ENCODE measurements around the gene SMYD3.
"Not testable (repeated sequence)": the region's sequence is repeated elsewhere in the genome, so short reads cannot be mapped to it uniquely, and the experiment has no call there.

Gene SMYD3

DNA sequence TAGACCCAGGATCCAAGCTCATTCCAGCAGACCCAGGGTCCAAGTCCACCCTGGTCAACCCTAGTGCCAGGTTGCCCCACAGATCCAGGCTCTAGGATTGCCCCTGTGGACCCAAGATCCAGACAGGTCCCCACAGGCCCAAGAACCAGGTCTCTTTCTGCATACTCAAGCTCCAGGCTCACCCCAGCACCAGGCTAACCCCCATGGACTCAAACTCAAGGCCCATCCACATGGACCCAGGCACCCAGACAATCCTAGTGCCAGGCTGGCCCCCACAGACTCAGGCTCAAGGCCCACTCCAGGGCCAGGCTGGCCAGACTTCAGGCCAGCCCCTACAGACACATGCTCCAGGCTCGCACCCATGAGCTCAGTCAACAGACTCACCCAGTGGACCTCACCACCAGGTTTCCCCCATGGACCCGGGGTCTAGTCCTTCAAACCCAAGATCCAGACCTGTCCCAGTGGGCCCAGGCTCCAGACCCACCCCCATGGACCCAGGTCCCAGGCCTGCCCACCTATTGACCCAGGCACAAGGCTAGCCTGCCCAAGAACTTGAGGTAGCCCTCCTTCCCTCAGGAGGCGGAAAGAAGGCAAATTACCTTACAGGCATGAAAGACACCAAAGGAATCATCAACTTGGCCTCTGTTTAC lies 124.4 kb downstream of the SMYD3 start:
- no peak for DNase-seq
- intact Hi-C loops (cut with DNase I) = no loop called here

DNA sequence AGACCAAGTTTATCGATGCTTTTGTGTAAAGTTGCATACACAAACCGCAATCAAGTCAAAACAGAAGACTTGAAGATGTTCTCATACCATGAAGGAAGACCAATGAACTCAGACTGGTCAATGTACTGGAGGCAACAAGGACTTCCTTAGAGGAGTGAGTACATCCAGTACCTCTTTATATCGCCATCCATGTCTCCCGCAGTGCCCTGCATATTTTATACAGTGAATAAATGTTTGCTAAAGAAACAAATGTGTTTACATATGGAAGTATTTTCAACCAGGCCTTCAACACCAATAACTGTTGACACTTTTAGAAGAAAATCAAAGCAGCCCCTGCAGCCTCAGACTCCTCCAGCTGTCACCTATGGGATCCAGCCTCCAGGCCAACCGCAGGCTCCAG lies 125.6 kb downstream of the SMYD3 start:
- intact Hi-C loops (cut with DNase I) = no loop called here
- no peak for DNase-seq

DNA sequence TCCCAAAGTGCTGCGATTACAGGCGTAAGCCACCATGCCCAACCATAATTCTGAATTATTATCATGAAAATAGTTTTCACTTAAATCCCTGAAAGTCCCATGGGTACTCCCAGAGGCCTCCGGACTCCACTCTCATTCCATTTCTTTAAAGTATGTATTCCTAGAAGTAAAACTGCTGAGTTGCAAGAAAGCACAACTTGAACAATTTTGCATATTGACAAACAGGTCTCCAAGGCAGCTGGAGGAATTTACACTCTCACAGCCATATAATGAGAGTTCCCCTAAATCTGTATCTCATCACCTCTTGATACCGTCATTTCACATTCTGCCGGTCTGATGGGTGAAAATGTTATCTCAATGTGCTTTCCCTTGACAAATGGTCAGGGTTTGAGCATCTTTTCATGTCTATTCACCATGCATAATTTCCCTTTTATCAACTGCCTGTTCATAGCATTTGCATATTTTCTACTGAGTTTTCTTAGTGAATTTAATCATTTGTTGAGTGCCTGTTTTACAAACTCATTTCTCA lies 129.4 kb downstream of the SMYD3 start:
- no peak for DNase-seq
- intact Hi-C loops (cut with DNase I) = no loop called here

DNA sequence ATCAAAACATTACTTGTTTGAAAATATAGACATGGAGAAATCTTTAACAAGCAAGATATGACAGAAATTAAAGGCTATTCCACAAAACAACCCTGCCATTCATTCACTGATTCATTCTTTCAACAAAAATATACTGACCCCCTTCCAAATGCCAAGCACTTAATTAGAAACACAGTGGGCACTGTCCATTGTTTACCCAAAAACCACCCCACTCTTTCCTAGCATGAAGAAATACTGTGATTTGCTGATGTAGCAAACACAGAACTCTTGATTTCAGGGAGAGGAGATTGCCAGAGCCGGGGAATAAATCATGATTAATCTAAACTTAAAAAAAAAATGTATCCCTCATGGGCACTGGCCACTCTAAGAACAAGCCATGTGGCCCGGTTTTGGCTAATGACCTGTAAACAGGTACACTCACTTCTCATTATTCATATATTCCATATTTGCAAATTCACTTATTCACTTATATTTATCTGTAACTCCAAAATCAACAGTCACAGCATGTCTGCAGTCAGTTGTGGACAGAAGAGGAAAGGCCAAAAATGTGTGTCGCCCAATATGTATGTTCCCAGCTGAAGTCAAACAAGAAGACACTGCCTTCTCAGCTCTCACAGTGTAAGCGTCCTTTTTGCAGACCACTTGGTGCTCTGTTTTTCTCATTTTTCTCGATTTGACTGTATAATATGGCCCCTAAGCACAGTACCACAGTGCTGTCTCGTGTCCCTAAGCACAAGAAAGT lies 133.1 kb downstream of the SMYD3 start:
- DNase-seq = no peak
- intact Hi-C loops (cut with DNase I) = no loop called here

GRCh38 chr1:246372559-246372958 lies 134.5 kb downstream of the SMYD3 start:
- intact Hi-C loops (cut with DNase I) = no loop called here
- DNase-seq = no peak

DNA sequence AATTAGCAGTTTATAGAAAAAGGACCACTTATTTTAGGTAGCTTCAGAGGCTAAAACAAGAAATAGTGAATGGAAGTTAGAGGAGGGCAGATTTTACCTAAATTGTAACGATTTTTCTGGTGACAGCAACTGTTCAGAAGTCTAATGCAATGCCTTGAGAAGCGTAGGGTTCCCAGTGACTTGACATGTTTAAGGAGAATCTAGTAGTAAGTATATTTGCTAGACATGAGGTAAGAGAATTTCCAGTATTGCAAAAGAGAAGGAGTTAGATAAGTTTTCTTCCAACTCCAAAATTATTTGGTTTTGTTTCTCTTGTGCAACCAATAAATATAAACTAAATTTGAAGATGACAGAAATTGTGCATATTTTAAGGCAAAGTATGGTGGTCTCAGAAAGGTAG lies 140.0 kb downstream of the SMYD3 start:
- no peak for DNase-seq
- intact Hi-C loops (cut with DNase I) = no loop called here

DNA sequence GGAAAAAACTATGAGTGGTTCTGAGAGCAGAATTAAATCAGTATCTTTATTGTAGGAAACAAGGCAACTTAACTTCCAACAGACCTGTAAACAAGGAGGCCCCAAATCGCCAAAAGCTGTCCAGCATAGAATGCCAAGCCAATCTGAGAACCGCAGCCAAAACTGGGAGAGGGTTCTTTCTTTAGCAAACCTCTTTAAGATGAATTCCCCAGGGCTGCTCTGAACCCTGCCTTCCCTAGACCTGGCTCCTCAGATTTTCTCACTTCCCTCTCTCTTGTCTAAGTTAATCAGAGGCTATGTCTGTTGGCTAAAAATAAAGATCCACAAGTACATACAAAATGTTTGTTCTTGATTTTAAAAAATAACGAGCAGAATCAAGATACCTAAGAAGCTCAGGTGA lies 141.4 kb downstream of the SMYD3 start:
- intact Hi-C loops (cut with DNase I) = no loop called here
- DNase-seq = no peak

GRCh38 chr1:246364415-246364941 lies 142.6 kb downstream of the SMYD3 start:
- DNase-seq = no peak
- intact Hi-C loops (cut with DNase I) = no loop called here

- DNase-seq; intact Hi-C loops (cut with DNase I): not testable (repeated sequence)
Observed at GRCh38 chr1:246357014-246357598, 150.0 kb downstream of the SMYD3 start.

DNA sequence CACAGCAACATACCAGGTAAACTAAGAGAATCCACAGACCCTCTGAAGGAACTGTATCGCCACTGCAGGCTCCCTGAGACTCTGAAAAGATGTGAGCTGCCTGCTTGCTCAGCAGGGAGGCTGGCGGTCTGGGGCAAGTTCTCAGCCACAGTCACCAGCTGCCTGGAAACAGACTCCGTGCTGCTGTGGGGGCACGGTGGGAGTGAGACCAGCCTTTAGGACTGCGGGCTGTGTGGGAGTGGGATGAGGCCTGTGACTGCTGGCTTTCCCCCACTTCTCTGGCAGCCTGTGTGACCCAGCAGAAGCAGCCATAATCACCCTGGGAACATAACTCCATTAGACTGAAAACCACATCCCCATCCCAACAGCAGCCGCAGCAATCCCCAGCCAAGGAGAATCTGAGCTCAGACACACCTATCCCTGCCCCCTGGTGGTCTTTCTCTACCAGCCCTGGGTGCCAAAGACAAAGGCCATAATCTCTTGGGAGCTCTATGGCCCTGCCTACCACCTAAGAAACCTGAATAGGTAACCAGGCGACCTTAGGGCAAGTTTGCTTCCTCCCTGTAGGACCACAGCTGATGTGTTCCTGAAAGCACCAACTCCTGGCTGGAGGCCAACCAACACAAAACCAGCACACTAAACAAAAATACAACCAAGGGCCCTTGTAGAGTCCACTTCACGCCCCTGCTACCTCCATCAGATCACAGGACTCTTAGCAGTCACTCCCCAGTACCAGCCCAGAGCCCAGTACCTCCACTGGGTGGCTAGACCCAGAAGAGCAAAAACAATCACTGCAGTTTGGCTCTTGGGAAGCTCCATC lies 151.5 kb downstream of the SMYD3 start:
- intact Hi-C loops (cut with DNase I) = no loop called here
- DNase-seq = no peak

GRCh38 chr1:246351721-246352120 lies 155.4 kb downstream of the SMYD3 start:
- intact Hi-C loops (cut with DNase I) = no loop called here
- DNase-seq = no peak

GRCh38 chr1:246350745-246351144 lies 156.3 kb downstream of the SMYD3 start:
- no peak for DNase-seq
- intact Hi-C loops (cut with DNase I) = no loop called here

- DNase-seq = no peak
- intact Hi-C loops (cut with DNase I) = no loop called here
Observed at GRCh38 chr1:246343937-246344336, 163.1 kb downstream of the SMYD3 start.

DNA sequence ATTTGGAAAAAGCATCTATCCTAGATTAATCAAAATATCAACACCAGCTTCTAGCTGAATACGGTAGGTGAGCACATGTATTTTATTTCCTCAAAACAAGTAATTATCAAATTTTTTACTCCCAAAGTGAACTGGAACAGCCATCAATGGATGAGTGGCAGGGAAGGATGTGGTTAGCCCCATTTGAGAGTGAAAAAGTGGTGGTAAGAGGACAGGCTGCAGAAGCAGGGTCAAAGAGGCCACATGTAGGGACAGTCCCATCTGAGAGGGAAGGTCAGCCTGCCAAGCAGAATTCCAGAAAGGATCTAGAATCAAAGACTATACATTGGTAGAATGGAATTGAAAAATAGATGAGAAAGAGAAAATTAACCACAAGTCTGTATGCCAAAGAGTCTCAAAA lies 163.8 kb downstream of the SMYD3 start:
- intact Hi-C loops (cut with DNase I) = no loop called here

GRCh38 chr1:246338546-246338945 lies 168.5 kb downstream of the SMYD3 start:
- intact Hi-C loops (cut with DNase I) = no loop called here
- DNase-seq = no peak

More for the DNA sequence above, 163.8 kb downstream of the SMYD3 start:
- no peak for DNase-seq

GRCh38 chr1:246338098-246338497 lies 169.0 kb downstream of the SMYD3 start:
- DNase-seq = no peak
- intact Hi-C loops (cut with DNase I) = no loop called here

GRCh38 chr1:246335151-246335550 lies 171.9 kb downstream of the SMYD3 start:
- intact Hi-C loops (cut with DNase I) = no loop called here
- DNase-seq = no peak

DNA sequence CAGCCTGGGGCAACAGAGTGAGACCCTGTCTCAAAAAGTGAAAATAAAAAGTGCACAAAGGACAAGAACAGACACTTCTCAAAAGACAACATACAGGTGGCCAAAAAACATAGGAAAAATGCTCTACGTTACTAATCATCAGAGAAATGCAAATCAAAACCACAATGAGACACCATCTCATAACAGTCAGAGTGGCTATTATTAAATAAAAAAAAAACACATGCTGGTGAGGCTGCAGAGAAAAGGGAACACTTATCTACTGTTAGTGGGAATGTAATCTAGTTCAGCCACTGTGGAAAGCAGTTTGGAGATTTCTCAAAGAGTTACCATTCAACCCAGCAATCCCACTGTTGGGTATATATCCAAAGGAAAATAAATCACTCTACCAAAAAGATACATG lies 173.2 kb downstream of the SMYD3 start:
- DNase-seq = no peak
- intact Hi-C loops (cut with DNase I) = no loop called here

GRCh38 chr1:246332078-246332477 lies 175.0 kb downstream of the SMYD3 start:
- DNase-seq = no peak
- intact Hi-C loops (cut with DNase I) = no loop called here

Data from head of caudate nucleus (tissue), 42 donors.